ENCODE measurements around the gene NR2E3.
A peak's percentile ranks its signal among the peaks of the same experiment; 100 is the strongest.

The NR2E3 gene

GRCh38 chr15:71800835-71801745 lies 9.3 kb upstream of the NR2E3 start:
- DNase-seq (ENCODE audit: low read depth in 1 of 2, low spot score in 1 of 2): peak; percentile 67 to 81
- no peak for TF ChIP-seq JUND (IDR thresholded peaks at IDR 0.05; ENCODE audit: low read depth)
- in situ Hi-C loops (cut with HindIII; ENCODE audit: low pct_unique_long_range_greater_than_20kb, low sequenced_read_pairs): no loop called here

GRCh38 chr15:71801935-71802655 lies 8.3 kb upstream of the NR2E3 start:
- no peak for TF ChIP-seq JUND (IDR thresholded peaks at IDR 0.05; ENCODE audit: low read depth)
- DNase-seq (ENCODE audit: low read depth in 1 of 2, low spot score in 1 of 2): no peak
- in situ Hi-C loops (cut with HindIII; ENCODE audit: low pct_unique_long_range_greater_than_20kb, low sequenced_read_pairs): no loop called here

- TF ChIP-seq JUND (IDR thresholded peaks at IDR 0.05; ENCODE audit: low read depth): no peak
- in situ Hi-C loops (cut with HindIII; ENCODE audit: low pct_unique_long_range_greater_than_20kb, low sequenced_read_pairs): no loop called here
- no peak for DNase-seq (ENCODE audit: low read depth in 1 of 2, low spot score in 1 of 2)
Observed at GRCh38 chr15:71802770-71803169, 7.6 kb upstream of the NR2E3 start.

- DNase-seq (ENCODE audit: low read depth in 1 of 2, low spot score in 1 of 2): no peak
- in situ Hi-C loops (cut with HindIII; ENCODE audit: low pct_unique_long_range_greater_than_20kb, low sequenced_read_pairs): no loop called here
- no peak for TF ChIP-seq JUND (IDR thresholded peaks at IDR 0.05; ENCODE audit: low read depth)
Observed at GRCh38 chr15:71804226-71804625, 6.1 kb upstream of the NR2E3 start.

- no peak for DNase-seq (ENCODE audit: low read depth in 1 of 2, low spot score in 1 of 2)
- in situ Hi-C loops (cut with HindIII; ENCODE audit: low pct_unique_long_range_greater_than_20kb, low sequenced_read_pairs): no loop called here
- TF ChIP-seq JUND (IDR thresholded peaks at IDR 0.05; ENCODE audit: low read depth): no peak
Observed at GRCh38 chr15:71804695-71805470, 5.5 kb upstream of the NR2E3 start.

GRCh38 chr15:71806452-71806931 lies 3.9 kb upstream of the NR2E3 start:
- in situ Hi-C loops (cut with HindIII; ENCODE audit: low pct_unique_long_range_greater_than_20kb, low sequenced_read_pairs): no loop called here
- TF ChIP-seq JUND (IDR thresholded peaks at IDR 0.05; ENCODE audit: low read depth): no peak
- no peak for DNase-seq (ENCODE audit: low read depth in 1 of 2, low spot score in 1 of 2)

GRCh38 chr15:71807125-71807629 lies 3.2 kb upstream of the NR2E3 start:
- in situ Hi-C loops (cut with HindIII; ENCODE audit: low pct_unique_long_range_greater_than_20kb, low sequenced_read_pairs): no loop called here
- no peak for TF ChIP-seq JUND (IDR thresholded peaks at IDR 0.05; ENCODE audit: low read depth)
- DNase-seq (ENCODE audit: low read depth in 1 of 2, low spot score in 1 of 2): no peak

GRCh38 chr15:71807691-71808091 lies 2.7 kb upstream of the NR2E3 start:
- in situ Hi-C loops (cut with HindIII; ENCODE audit: low pct_unique_long_range_greater_than_20kb, low sequenced_read_pairs): no loop called here
- DNase-seq (ENCODE audit: low read depth in 1 of 2, low spot score in 1 of 2): no peak

GRCh38 chr15:71808311-71809020 lies 1.9 kb upstream of the NR2E3 start:
- no peak for DNase-seq (ENCODE audit: low read depth in 1 of 2, low spot score in 1 of 2)
- in situ Hi-C loops (cut with HindIII; ENCODE audit: low pct_unique_long_range_greater_than_20kb, low sequenced_read_pairs): no loop called here
- no peak for TF ChIP-seq JUND (IDR thresholded peaks at IDR 0.05; ENCODE audit: low read depth)

More at GRCh38 chr15:71807691-71808091, 2.7 kb upstream of the NR2E3 start:
- TF ChIP-seq JUND (IDR thresholded peaks at IDR 0.05; ENCODE audit: low read depth): no peak

GRCh38 chr15:71809346-71809745 lies 1.0 kb upstream of the NR2E3 start:
- no peak for TF ChIP-seq JUND (IDR thresholded peaks at IDR 0.05; ENCODE audit: low read depth)
- in situ Hi-C loops (cut with HindIII; ENCODE audit: low pct_unique_long_range_greater_than_20kb, low sequenced_read_pairs): no loop called here
- no peak for DNase-seq (ENCODE audit: low read depth in 1 of 2, low spot score in 1 of 2)

GRCh38 chr15:71811036-71811736 lies 832 bp downstream of the NR2E3 start:
- no peak for DNase-seq (ENCODE audit: low read depth in 1 of 2, low spot score in 1 of 2)

More at GRCh38 chr15:71811036-71811736, 832 bp downstream of the NR2E3 start:
- in situ Hi-C loops (cut with HindIII; ENCODE audit: low pct_unique_long_range_greater_than_20kb, low sequenced_read_pairs): no loop called here
- TF ChIP-seq JUND (IDR thresholded peaks at IDR 0.05; ENCODE audit: low read depth): no peak

Measured in T47D (cell line).